IPS-11a (cell line): Measurements from ENCODE around the gene CCDC47.
"Not testable (repeated sequence)": the region's sequence is repeated elsewhere in the genome, so short reads cannot be mapped to it uniquely, and the experiment has no call there.

Source experiments
- H3K4me3 ChIP-seq: one replicate; pipeline ENCODE4 v1.5.1; 2013; ENCODE audit warnings: low read depth, low read length, control low read depth

CCDC47 gene

GRCh38 chr17:63773272-63774140 is at the start of gene CCDC47:
Gene CCDC47, minus strand, starts transcription at chr17:63773597. Its CDS starts 7,422 bp downstream, at chr17:63766175.
- peak within 1 kb of the TSS; percentile 98 for H3K4me3 ChIP-seq

- H3K4me3 ChIP-seq = no peak overlapping the region
Measured at GRCh38 chr17:63822537-63822936, 49.1 kb upstream of the CCDC47 start.

GRCh38 chr17:63821804-63822203 is 48.4 kb upstream of the CCDC47 start:
- H3K4me3 ChIP-seq = no peak overlapping the region

- H3K4me3 ChIP-seq = no peak overlapping the region
Measured at GRCh38 chr17:63820963-63821561, 47.7 kb upstream of the CCDC47 start.

GRCh38 chr17:63819585-63820537 is 46.5 kb upstream of the CCDC47 start:
- H3K4me3 ChIP-seq = no peak overlapping the region

- H3K4me3 ChIP-seq = no peak overlapping the region
Measured at GRCh38 chr17:63819131-63819530, 45.7 kb upstream of the CCDC47 start.

GRCh38 chr17:63817736-63818385 is 44.5 kb upstream of the CCDC47 start:
- H3K4me3 ChIP-seq = no peak overlapping the region

- H3K4me3 ChIP-seq = no peak overlapping the region
Measured at GRCh38 chr17:63816669-63817068, 43.3 kb upstream of the CCDC47 start.

- no peak overlapping the region for H3K4me3 ChIP-seq
Measured at GRCh38 chr17:63816123-63816522, 42.7 kb upstream of the CCDC47 start.

GRCh38 chr17:63809970-63810369 is 36.6 kb upstream of the CCDC47 start:
- no peak overlapping the region for H3K4me3 ChIP-seq

GRCh38 chr17:63805591-63805990 is 32.2 kb upstream of the CCDC47 start:
- no peak overlapping the region for H3K4me3 ChIP-seq

GRCh38 chr17:63804328-63804727 is 30.9 kb upstream of the CCDC47 start:
- H3K4me3 ChIP-seq = no peak overlapping the region

GRCh38 chr17:63800783-63801182 is 27.4 kb upstream of the CCDC47 start:
- no peak overlapping the region for H3K4me3 ChIP-seq

- H3K4me3 ChIP-seq = no peak overlapping the region
Measured at GRCh38 chr17:63798572-63799106, 25.2 kb upstream of the CCDC47 start.

- not testable (repeated sequence) for H3K4me3 ChIP-seq
Measured at GRCh38 chr17:63796375-63796774, 23.0 kb upstream of the CCDC47 start.

GRCh38 chr17:63792055-63792729 is 18.8 kb upstream of the CCDC47 start:
- H3K4me3 ChIP-seq = no peak overlapping the region

- H3K4me3 ChIP-seq = no peak overlapping the region
Measured at GRCh38 chr17:63790057-63790456, 16.7 kb upstream of the CCDC47 start.

GRCh38 chr17:63786971-63787711 is 13.7 kb upstream of the CCDC47 start:
- H3K4me3 ChIP-seq = no peak overlapping the region

- no peak overlapping the region for H3K4me3 ChIP-seq
Measured at GRCh38 chr17:63786117-63786516, 12.7 kb upstream of the CCDC47 start.
